ENCODE data around the gene ABTB1.
"Not testable (repeated sequence)": the region's sequence is repeated elsewhere in the genome, so short reads cannot be mapped to it uniquely, and the experiment has no call there.

Gene ABTB1

GRCh38 chr3:127651516-127652172 is 21.1 kb upstream of the ABTB1 start:
- no peak for DNase-seq

- peak in 1 of 4 experiments; percentile 12 for DNase-seq
Observed at GRCh38 chr3:127652246-127652995, 20.3 kb upstream of the ABTB1 start.

GRCh38 chr3:127654374-127654773 is 18.4 kb upstream of the ABTB1 start:
- no peak for DNase-seq

- DNase-seq, result not testable (repeated sequence)
Observed at GRCh38 chr3:127654993-127655392, 17.8 kb upstream of the ABTB1 start.

- no peak for DNase-seq
Observed at GRCh38 chr3:127655641-127656040, 17.1 kb upstream of the ABTB1 start.

- DNase-seq, result no peak
Observed at GRCh38 chr3:127656906-127657305, 15.8 kb upstream of the ABTB1 start.

- DNase-seq, result no peak
Observed at GRCh38 chr3:127658234-127658633, 14.5 kb upstream of the ABTB1 start.

- no peak for DNase-seq
Observed at GRCh38 chr3:127660621-127661251, 12.0 kb upstream of the ABTB1 start.

- DNase-seq, result no peak
Observed at GRCh38 chr3:127661600-127661999, 11.2 kb upstream of the ABTB1 start.

- no peak for DNase-seq
Observed at GRCh38 chr3:127662001-127662469, 10.7 kb upstream of the ABTB1 start.

GRCh38 chr3:127663151-127663550 is 9.6 kb upstream of the ABTB1 start:
- DNase-seq, result no peak

- no peak for DNase-seq
Observed at GRCh38 chr3:127665165-127665564, 7.6 kb upstream of the ABTB1 start.

GRCh38 chr3:127665586-127665985 is 7.2 kb upstream of the ABTB1 start:
- DNase-seq, result no peak

- no peak for DNase-seq
Observed at GRCh38 chr3:127666676-127667075, 6.1 kb upstream of the ABTB1 start.

GRCh38 chr3:127667119-127667681 is 5.6 kb upstream of the ABTB1 start:
- DNase-seq, result no peak

GRCh38 chr3:127668906-127669305 is 3.8 kb upstream of the ABTB1 start:
- DNase-seq, result no peak

GRCh38 chr3:127669541-127670228 is 3.1 kb upstream of the ABTB1 start:
- no peak for DNase-seq

GRCh38 chr3:127670229-127670559 is 2.6 kb upstream of the ABTB1 start:
- DNase-seq, result no peak

- DNase-seq, result no peak
Observed at GRCh38 chr3:127670761-127671522, 1.8 kb upstream of the ABTB1 start.

GRCh38 chr3:127671523-127672428 is 976 bp upstream of the ABTB1 start:
- peak in 1 of 4 experiments; percentile 23 for DNase-seq
